Putamen (tissue), 1 donor: ENCODE measurements around the gene C9orf153.

ENCODE experiments used
- DNase-seq: peaks from one replicate; pipeline ENCODE4 v3.0.0-alpha.2; 2016; ENCODE audit warnings: low spot score

Gene C9orf153

DNA sequence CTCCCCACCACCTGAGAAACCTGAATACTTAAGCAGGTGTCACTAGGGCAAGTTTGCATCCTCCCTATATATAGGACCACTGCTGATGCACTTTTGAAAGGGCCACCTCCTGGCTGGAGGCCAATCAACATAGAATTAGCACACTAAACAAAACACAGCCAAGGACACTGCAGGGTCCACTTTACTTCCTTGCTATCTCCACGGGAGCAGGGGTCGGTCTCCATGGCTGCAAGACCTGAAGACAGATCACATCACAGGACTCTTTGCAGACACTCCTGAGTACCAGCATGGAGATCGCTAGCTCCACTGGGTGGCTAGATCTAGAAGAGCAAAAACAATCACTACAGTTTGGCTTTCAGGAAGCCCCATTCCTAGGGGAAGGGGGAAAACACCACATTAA, 72.3 kb downstream of the C9orf153 start:
- DNase-seq: no peak

DNA sequence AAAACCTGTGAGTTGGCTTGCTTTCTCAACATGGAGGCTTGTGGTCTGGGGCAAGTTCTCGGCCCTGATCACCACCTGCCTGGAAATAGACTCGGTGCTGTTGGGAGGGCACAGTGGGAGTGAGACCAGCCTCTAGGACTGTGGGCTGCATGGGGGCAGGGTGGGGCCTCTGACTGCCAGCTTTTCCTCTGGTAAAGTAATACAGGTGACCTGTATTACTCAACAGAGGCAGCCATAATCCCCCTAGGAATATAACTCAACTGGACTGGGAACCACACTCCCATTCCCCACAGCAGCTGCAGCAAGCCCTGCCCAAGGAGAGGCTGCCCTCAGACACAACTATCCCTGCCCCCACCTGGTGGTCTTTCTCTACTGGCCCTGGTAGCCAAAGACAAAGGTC, 72.8 kb downstream of the C9orf153 start:
- no peak for DNase-seq

DNA sequence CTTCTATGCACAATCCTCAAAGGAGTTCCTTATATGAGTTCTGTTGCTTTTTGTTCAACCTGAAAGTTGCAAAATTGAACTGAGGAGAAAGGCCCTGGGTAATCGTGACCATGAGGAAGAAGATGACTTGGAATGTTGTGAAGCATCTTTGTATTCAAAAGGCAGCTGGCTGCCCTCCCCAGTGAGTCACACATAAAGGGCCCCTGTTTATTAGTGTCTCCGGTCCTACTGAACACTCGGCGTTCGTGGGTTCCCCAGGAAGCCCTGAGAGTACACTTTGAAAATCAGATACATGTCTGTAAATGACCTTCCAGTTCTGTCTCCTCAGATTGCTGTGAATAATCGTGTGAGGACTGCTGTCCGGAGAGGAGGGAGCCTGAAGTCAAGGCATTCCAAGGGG, 73.6 kb downstream of the C9orf153 start:
- DNase-seq: peak; percentile 3

DNA sequence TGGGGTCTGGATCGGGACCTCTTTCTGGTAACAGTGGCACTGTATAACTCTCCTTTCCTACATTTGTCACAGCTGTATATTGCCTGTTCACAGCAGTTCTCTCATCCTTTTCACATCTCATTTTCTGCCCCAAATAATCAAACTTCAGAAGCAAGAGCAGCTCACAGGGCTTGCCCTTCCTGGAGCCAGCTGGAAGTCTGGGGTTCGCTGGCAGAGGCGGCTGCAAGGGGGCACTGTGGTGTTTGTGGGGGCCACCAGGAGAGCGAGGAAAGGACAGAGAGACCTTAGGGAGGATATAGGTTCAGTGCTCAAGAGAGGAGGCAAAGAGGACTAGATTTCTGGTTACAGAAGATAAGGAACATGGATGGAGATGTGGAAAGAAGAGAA, 75.3 kb downstream of the C9orf153 start:
- DNase-seq: no peak

DNA sequence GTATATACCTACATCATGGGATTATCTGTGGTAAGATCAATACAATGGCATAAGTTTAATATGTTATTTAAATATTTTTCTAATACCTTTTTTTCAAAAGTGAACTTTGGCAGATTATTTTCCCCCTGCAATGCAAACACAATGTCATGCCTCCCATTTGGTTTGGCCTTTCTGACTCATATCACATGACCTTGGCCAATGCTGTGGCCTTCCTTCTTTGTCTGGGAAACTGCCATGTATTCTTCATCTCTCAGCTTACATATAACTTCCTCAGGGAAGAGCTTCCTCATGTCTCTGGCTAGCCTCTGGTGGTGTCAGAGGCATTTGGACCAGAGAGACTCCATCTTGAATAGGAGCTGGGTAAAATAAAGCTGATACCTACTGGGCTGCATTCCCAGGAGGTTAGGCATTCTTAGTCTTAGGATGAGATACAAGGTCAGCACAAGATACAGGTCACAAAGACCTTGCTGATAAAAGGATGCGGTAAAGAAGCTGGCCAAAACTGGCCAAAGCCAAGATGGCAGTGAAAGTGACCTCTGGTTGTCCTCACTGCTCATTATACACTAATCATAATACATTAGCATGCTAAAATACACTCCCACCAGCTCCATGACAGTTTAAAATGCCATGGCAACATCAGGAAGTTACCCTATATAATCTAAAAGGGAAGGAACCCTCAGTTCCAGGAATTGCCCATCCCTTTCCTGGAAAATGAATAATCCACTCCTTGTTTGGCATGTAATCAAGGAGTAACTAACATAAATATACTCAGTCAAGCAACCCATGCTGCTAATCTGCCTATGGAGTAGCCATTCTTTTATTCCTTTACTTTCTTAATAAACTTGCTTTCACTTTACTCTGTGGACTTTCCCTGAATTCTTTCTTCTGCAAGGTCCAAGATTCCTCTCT, 76.0 kb downstream of the C9orf153 start:
- DNase-seq: no peak

DNA sequence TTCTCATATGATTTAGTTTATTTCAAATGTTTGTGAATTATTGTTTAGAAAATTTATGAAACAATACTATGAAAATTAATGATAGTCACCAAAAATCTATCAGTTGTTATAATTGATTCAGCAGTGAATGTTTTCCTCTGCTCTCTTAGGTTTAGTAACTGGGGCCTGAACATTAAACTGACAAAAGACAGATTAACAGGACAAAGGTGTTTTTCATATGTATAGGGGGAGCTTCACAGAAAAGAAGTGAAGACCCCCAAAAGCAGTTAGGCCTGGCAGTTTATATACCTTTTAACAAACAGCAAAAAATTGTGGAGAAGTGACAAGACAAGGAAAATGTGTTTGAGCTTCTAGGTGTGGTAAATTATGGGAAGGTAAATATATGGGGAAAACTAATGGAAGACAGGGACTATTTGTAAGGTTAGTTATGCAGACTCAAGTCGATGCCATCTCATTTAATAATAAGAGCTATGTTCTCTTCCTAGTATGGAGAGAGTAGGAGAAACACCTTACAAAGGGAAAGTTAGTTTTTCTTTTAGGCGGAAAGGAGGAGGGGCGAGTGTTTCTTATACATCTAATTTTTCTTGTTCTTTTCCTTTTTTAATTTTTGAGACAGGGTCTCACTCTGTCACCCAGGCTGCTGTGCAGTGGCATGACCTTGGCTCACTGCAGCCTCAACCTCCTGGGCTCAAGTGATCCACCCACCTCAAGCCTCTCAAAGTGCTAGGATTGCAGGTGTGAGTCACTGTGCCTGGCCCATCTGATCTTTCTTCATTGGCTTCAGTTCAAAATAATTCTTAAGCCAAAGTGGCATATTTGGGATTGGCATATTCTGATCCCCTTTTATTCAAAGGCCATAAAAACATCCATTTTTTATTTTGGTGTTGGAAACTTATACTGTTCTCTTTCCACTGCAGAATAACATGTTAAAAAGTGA, 77.8 kb downstream of the C9orf153 start:
- DNase-seq: no peak

DNA sequence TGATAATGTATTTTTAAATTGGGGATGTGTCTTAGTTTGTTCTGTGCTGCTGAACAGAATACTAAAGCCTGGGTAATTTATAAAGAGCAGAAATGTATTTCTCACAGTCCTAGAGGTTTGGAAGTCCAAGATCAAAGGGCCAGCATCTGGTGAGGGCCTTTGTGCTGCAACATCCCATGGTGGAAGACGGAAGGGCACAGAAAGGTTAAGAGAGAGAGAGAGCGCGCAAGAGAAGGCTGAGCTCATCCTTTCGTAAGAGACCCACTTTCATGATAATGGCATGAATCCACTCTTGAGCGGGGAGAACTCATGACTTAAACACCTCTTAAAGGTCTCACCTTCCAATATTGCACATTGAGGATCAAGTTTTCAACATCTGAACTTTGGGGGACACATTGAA, 81.0 kb downstream of the C9orf153 start:
- no peak for DNase-seq

DNA sequence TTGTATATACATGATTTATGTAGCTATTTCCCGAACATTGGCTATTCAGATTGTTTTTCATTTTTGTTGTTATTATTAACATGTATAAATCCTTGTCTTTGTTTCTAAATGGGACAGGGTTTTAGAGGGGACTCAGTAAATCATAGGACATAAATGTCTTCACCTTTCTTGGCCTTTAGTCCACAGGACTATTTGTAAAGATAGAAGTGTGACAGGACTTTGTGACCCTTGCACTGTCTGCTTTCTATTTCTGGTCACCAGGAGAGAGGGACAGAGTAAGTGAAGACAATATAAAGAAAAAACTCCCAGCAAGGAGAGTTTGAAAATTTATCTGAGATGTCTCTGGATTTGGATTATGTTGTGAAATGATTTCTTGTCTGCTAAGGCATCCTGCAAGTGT, 81.5 kb downstream of the C9orf153 start:
- DNase-seq: no peak

DNA sequence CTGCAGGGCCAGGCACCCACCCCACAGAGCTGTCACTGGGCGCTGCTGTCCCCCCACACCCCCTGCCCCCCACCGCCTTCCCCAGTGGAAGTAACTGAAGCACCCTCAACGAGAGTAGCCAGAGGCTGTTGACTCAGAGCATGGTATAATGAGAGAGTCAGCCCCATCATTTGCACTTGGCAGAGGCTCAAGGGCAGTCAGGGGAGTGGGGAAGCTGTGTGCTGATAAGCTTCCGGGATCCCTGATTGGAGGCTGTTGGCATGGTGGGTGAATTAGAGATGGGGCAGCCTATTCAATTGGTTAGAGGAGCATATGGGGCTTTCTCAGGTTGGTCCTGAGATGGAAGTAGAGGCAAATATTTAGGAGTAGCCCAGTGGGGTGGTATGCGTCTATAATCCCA, 83.0 kb downstream of the C9orf153 start:
- no peak for DNase-seq

DNA sequence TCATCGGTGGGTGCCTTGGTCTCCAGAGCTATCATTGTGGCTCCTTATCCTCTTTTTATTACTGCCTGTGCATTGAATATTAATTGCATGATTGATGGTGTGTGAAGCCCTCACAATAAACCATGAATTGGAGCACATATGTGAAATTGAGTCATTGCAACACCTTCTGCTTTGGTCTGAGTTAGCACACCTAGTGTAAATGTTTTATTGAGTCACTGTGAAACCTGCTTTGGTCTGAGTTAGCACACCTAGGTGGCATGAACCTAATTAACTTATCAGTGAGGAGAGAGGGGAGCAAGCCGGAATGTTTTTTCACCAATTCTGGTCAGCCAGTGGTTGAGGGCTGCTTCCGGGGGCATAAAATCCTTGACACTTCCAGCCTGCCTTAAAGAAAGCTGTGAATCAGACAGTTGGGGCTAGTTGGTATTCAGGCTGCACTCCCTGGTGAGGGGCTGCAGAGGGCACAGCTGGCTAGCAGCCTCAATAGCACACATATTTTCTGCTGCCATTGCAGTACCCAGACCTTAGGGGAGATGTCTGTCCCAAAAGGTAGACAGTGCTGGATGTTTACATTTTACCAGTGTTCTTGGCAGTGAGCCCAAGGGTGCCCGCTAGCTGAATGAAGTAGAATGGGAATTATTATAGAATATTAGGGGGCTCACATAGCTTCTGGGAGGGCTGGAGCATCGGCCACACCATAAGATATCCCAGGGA, 83.6 kb downstream of the C9orf153 start:
- DNase-seq: no peak

DNA sequence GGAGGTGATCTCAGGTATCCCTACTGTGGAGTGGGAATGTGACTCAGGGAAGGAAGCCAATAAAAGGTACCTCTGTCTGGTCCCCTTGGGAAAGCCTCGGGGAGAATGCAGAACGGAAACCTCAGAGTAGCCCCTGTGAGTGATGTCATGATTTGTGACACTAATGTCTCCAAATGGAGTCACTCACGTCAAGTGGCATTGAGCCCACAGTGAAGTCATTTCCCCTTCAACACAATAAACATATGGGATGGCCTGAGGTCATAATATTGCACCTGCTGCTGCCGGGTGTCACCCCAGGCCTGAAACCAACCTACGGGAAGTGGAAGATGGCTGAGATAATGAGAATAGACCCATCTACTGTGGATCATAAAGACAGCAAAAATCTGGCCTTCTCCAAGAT, 84.2 kb downstream of the C9orf153 start:
- DNase-seq: no peak
